A673 (cell line): Measurements from ENCODE around the gene TMEM273.

ENCODE experiments used
- EZH2 ChIP-seq: fragments of 200-600 bp; sonication (generic); IDR thresholded peaks from 2 replicates; pipeline ENCODE4 v1.6.1; 2017; ENCODE audit warnings: borderline replicate concordance, low read depth, mild to moderate bottlenecking, mixed read lengths, antibody characterized with exemption, low read length; ENCODE audit not compliant: poor library complexity, severe bottlenecking
- TF ChIP-seq, protein P1 (sequence below): fragments of 300-800, 200-600 bp; sonication (generic); conservative IDR thresholded peaks from 2 replicates; pipeline ENCODE4 v1.5.1; 2017; ENCODE audit warnings: low read depth, mild to moderate bottlenecking, antibody characterized with exemption, low read length, moderate library complexity, mixed read lengths

DNA sequence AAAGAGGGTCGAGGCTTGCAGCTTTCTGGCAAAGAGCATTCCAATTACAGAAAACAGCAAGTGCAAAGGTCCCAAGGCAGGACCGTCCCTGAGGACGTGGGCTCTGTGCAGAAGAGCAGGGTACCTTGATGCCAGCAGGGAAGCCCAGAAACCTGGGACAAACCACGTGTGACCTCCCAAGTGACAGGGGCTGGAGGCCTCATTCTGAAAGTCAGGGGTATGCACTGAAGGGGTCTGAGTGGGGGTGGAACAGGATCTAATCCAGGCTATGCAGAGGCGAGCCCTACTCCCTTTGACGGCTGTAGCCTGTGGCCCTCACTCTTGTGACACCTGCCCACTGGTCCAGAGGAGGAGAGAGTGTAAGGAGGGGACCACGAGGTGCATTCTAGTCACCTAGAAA is 22.9 kb downstream of the TMEM273 start:
- TF ChIP-seq, protein P1, sequence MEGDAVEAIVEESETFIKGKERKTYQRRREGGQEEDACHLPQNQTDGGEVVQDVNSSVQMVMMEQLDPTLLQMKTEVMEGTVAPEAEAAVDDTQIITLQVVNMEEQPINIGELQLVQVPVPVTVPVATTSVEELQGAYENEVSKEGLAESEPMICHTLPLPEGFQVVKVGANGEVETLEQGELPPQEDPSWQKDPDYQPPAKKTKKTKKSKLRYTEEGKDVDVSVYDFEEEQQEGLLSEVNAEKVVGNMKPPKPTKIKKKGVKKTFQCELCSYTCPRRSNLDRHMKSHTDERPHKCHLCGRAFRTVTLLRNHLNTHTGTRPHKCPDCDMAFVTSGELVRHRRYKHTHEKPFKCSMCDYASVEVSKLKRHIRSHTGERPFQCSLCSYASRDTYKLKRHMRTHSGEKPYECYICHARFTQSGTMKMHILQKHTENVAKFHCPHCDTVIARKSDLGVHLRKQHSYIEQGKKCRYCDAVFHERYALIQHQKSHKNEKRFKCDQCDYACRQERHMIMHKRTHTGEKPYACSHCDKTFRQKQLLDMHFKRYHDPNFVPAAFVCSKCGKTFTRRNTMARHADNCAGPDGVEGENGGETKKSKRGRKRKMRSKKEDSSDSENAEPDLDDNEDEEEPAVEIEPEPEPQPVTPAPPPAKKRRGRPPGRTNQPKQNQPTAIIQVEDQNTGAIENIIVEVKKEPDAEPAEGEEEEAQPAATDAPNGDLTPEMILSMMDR = no peak
- no peak for TF ChIP-seq EZH2
